GM12878 (cell line): Measurements from ENCODE around the gene P3H2. TPM values are rescaled to one million over a fixed set of nuclear protein-coding genes. Genes with fewer than 3 reads are reported as not detected.

ENCODE experiments used
- ATAC-seq: fragments of 200-7000 bp; cut with Tn5 transposase; 3 replicates; pipeline ENCODE4 v1.9.1; 2020; ENCODE audit warnings: mild to moderate bottlenecking, moderate library complexity
- BruUV-seq: library from RNA; stranded (reverse); fragments of 400-500 nt; replicated peaks from 2 replicates; lab custom pipeline; 2021; lab: Mats Ljungman, UMichigan
- CTCF ChIA-PET: fragments of 300-600 bp; sonication (Branson Sonifier 250); formaldehyde crosslinking; extraction: SDS; loops from one replicate; lab custom pipeline; 2021; ENCODE audit warnings: inconsistent platforms; lab: Yijun Ruan, JAX
- POLR2A ChIA-PET: fragments of 350-600 bp; formaldehyde crosslinking; extraction: SDS; loops from one replicate; lab custom pipeline; 2021; ENCODE audit warnings: inconsistent platforms; lab: Charles Lee
- RAD21 ChIA-PET: fragments of 300-600 bp; sonication (Branson Sonifier 250); formaldehyde crosslinking; loops from one replicate; lab custom pipeline; 2023; ENCODE audit warnings: antibody characterized with exemption; ENCODE audit not compliant: unreplicated experiment; lab: Charles Lee
- SMC1A ChIA-PET: fragments of 300-600 bp; sonication (Branson Sonifier 250); formaldehyde crosslinking; loops from one replicate; lab custom pipeline; 2023; ENCODE audit not compliant: unreplicated experiment, uncharacterized antibody; lab: Charles Lee
- DNase-seq: peaks from one replicate; pipeline ENCODE4 v3.0.0-alpha.2; 2011; ENCODE audit warnings: low read depth, low spot score
- FAIRE-seq: peaks from 3 replicates; lab custom pipeline; 2011; peaks lifted over from hg19 to GRCh38; lab: Jason Lieb, UNC
- H2AFZ ChIP-seq: 2 replicates; pipeline ENCODE4 v1.6.0; 2011; ENCODE audit warnings: low read depth, low read length, control low read depth; ENCODE audit not compliant: control insufficient read depth
- H3K27ac ChIP-seq: 2 replicates; pipeline ENCODE4 v1.5.1; 2011; ENCODE audit warnings: control low read depth; ENCODE audit not compliant: control insufficient read depth, insufficient read depth
- H3K27me3 ChIP-seq, 2 experiments: replicated peaks in 1 of 2; 2 replicates each; pipeline versions ENCODE4 v1.6.0 to v1.6.1; 2011; ENCODE audit warnings: low read length in 1 of 2; ENCODE audit not compliant: control insufficient read depth in 2 of 2, insufficient read depth in 2 of 2
- H3K36me3 ChIP-seq, 2 experiments: 2 replicates each; pipeline ENCODE4 v1.5.1; 2011; ENCODE audit warnings: low read length in 1 of 2; ENCODE audit not compliant: control insufficient read depth in 2 of 2, insufficient read depth in 2 of 2
- H3K4me1 ChIP-seq: 2 replicates; pipeline ENCODE4 v1.6.1; 2011; ENCODE audit warnings: mild to moderate bottlenecking, low read length, moderate library complexity, mixed read lengths; ENCODE audit not compliant: control insufficient read depth, insufficient read depth
- H3K4me2 ChIP-seq: 2 replicates; pipeline ENCODE4 v1.6.0; 2011; ENCODE audit warnings: control low read depth; ENCODE audit not compliant: control insufficient read depth, insufficient read depth
- H3K4me3 ChIP-seq: fragments of 200-600 bp; sonication (generic); 2 replicates; pipeline ENCODE4 v1.5.1; 2016
- H3K79me2 ChIP-seq: 2 replicates; pipeline ENCODE4 v1.6.0; 2011; ENCODE audit warnings: low read length; ENCODE audit not compliant: control insufficient read depth, insufficient read depth
- H3K9ac ChIP-seq: 2 replicates; pipeline ENCODE4 v1.8.0; 2011; ENCODE audit warnings: low read length, control low read depth, mixed read lengths; ENCODE audit not compliant: control insufficient read depth, insufficient read depth
- H3K9me3 ChIP-seq: replicated peaks from 3 replicates; pipeline ENCODE4 v1.5.1; 2011; ENCODE audit warnings: mild to moderate bottlenecking, low read length; ENCODE audit not compliant: control insufficient read depth, insufficient read depth
- H4K20me1 ChIP-seq: 2 replicates; pipeline ENCODE4 v1.6.0; 2011; ENCODE audit not compliant: control insufficient read depth, insufficient read depth
- BCL11A ChIP-seq: IDR thresholded peaks from 2 replicates; pipeline ENCODE4 v1.6.1; 2011; ENCODE audit warnings: low read depth, low read length
- CEBPB ChIP-seq, 2 experiments: fragments of 150-350 bp in 1 of 2; IDR thresholded peaks; 2 replicates each; pipeline ENCODE4 v1.6.1; 2012 to 2014; ENCODE audit warnings: low read depth in 2 of 2, low read length in 2 of 2, borderline replicate concordance in 1 of 2, inconsistent platforms in 1 of 2
- ESRRA ChIP-seq: IDR thresholded peaks from 2 replicates; pipeline ENCODE4 v1.6.1; 2012; ENCODE audit warnings: mild to moderate bottlenecking, low read length, improper control_type of control experiment
- FOXM1 ChIP-seq: IDR thresholded peaks from 2 replicates; pipeline ENCODE4 v1.6.1; 2012; ENCODE audit warnings: low read depth, mild to moderate bottlenecking, inconsistent platforms, low read length, moderate library complexity
- GATAD2B ChIP-seq: fragments of 450-650 bp; conservative IDR thresholded peaks from 2 replicates; pipeline ENCODE4 v1.6.1; 2017; ENCODE audit warnings: low read depth, mild to moderate bottlenecking, moderate library complexity
- IRF4 ChIP-seq: IDR thresholded peaks from 2 replicates; pipeline ENCODE4 v1.6.1; 2011; ENCODE audit warnings: low read depth, low read length
- LARP7 ChIP-seq: fragments of 450-650 bp; IDR thresholded peaks from 2 replicates; pipeline ENCODE4 v1.6.1; 2017; ENCODE audit warnings: mild to moderate bottlenecking
- MTA2 ChIP-seq: fragments of 450-650 bp; IDR thresholded peaks from 2 replicates; pipeline ENCODE4 v1.6.1; 2016; ENCODE audit warnings: low read depth, mild to moderate bottlenecking, moderate library complexity
- NR2C1 ChIP-seq: fragments of 450-650 bp; IDR thresholded peaks from 2 replicates; pipeline ENCODE4 v1.6.1; 2017; ENCODE audit warnings: antibody characterized with exemption, mild to moderate bottlenecking, moderate library complexity
- NR2C2 ChIP-seq: IDR thresholded peaks from 2 replicates; pipeline ENCODE4 v1.6.1; 2011; ENCODE audit warnings: borderline replicate concordance, low read depth; ENCODE audit not compliant: control insufficient read depth, insufficient read length
- NRF1 ChIP-seq: conservative IDR thresholded peaks from 2 replicates; pipeline ENCODE4 v1.6.1; 2011; ENCODE audit warnings: mild to moderate bottlenecking, low read depth, low read length, improper control_type of control experiment
- PML ChIP-seq: IDR thresholded peaks from 2 replicates; pipeline ENCODE4 v1.6.1; 2012; ENCODE audit warnings: low read length, inconsistent platforms
- RUNX3 ChIP-seq: IDR thresholded peaks from 2 replicates; pipeline ENCODE4 v1.6.1; 2012; ENCODE audit warnings: low read length, inconsistent platforms
- SMAD1 ChIP-seq: fragments of 450-650 bp; IDR thresholded peaks from 2 replicates; pipeline ENCODE4 v1.6.1; 2018; ENCODE audit warnings: mild to moderate bottlenecking, low read depth; ENCODE audit not compliant: partially characterized antibody
- SP1 ChIP-seq: IDR thresholded peaks from one replicate; pipeline ENCODE4 v1.6.1; 2011; ENCODE audit warnings: low read depth, low read length
- SREBF1 ChIP-seq: IDR thresholded peaks from 2 replicates; pipeline ENCODE4 v1.6.1; 2012; ENCODE audit warnings: mild to moderate bottlenecking, low read length
- ZNF207 ChIP-seq: fragments of 450-650 bp; IDR thresholded peaks from 2 replicates; pipeline ENCODE4 v1.6.1; 2014; ENCODE audit warnings: antibody characterized with exemption, mild to moderate bottlenecking, borderline replicate concordance
- ZNF24 ChIP-seq: fragments of 450-650 bp; IDR thresholded peaks from 2 replicates; pipeline ENCODE4 v1.6.1; 2017; ENCODE audit warnings: antibody characterized with exemption, mild to moderate bottlenecking
- WGBS: methylation state at CpG from one replicate; pipeline ENCODE4 v1.1.6; 2016; ENCODE audit warnings: low lambda C conversion rate; ENCODE audit not compliant: insufficient replicate concordance, insufficient coverage; ENCODE audit errors: missing lambda C conversion rate; 5-methylcytosine and 5-hydroxymethylcytosine counted together
- in situ Hi-C: fragments of 300-500 bp; cut with MboI; formaldehyde crosslinking; loops from 9 replicates; pipeline ENCODE4 v1.14.3; 2018; ENCODE audit warnings: mixed read lengths
- intact Hi-C: fragments of 100-400 bp; cut with micrococcal nuclease; formaldehyde crosslinking; loops from one replicate; pipeline ENCODE4 v1.14.2; 2022; ENCODE audit not compliant: unreplicated experiment
- polyA plus RNA-seq, 11 experiments: library from polyadenylated mRNA; depleted of rRNA in 4 of 11; unstranded in 6 of 11; stranded (reverse) in 5 of 11; fragments of >200 nt; fragmentation: Nextera tagmentation in 4 of 11; fragmentation: Illumina TruSeq in 1 of 11; extraction: Ambion mirVana in 4 of 11; extraction: Trizol in 1 of 11; gene quantifications; 1 replicate in 1 of 11; 2 replicates in 10 of 11; pipeline versions ENCODE4 v1.2.1 to v1.2.3, GENCODE V29; 2011 to 2016; ENCODE audit warnings: inconsistent platforms in 2 of 11, missing spikeins in 2 of 11, low read depth in 1 of 11
- total RNA-seq, 4 experiments: library from RNA; depleted of rRNA in 3 of 4; stranded (reverse); fragments of >200 nt in 3 of 4; fragmentation: Illumina TruSeq in 1 of 4; extraction: Trizol in 1 of 4; gene quantifications; 2 replicates each; pipeline versions ENCODE4 v1.2.1 to v1.2.3, GENCODE V29; 2013 to 2021
- TF ChIP-seq, protein P1 (sequence below): fragments of 450-650 bp; IDR thresholded peaks from 2 replicates; pipeline ENCODE4 v1.6.1; 2018; ENCODE audit warnings: borderline replicate concordance, mild to moderate bottlenecking; ENCODE audit not compliant: partially characterized antibody

The P3H2 gene
- total and polyA plus RNA-seq, 10 of the 15 experiments (the other 5 are each of a cell fraction or from before 2014, with no cell fraction given), result 27.0 to 97.6 (median 83.2) TPM

DNA sequence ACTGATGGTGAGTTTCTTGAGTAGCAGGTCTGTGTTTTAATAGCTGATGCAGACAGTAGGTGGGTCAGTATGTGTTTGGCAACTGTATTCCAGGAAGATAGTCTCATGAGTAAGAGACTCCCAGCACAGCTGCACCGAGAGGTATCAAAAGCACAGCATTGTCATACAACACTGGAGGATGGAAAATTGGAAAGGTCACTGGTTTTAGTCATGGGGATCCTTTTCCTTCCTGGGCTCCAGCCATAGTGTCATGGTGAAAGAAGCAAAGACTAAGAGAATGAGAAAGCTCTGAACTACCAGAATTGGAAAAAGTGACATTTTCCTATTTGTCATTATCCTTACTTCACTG, 61.5 kb downstream of the P3H2 start:
- Histone ChIP-seq H4K20me1 (no peaks in the 10 kb centered on the region), H3K4me3 (no peak overlapping the region), H3K4me1 (no peaks in the 10 kb centered on the region), H3K9ac (no peak overlapping the region), H3K27ac (no peak overlapping the region), H3K36me3 (no peaks in the 10 kb centered on the region), H3K4me2 (no peak overlapping the region), H3K9me3 (no peaks in the 10 kb centered on the region), H3K27me3 (no peaks in the 10 kb centered on the region), H2AFZ (no peak overlapping the region), H3K79me2 (no peaks in the 10 kb centered on the region)
- 6% methylated on average over 1 of the region's 1 CpG for WGBS
- intact Hi-C loops (no loop called here), in situ Hi-C loops (no loop called here)
- SMC1A ChIA-PET, result interaction anchor here (1.0 to 3.6 kb wide), 8 partner anchors 9 to 98 kb away, joined by 3 to 21 read pairs (median 3); no protein-coding TSS in a partner anchor
- CTCF ChIA-PET, result interaction anchor here (1.6 to 2.3 kb wide), 3 partner anchors 10 to 325 kb away, joined by 3 to 10 read pairs (median 4); no protein-coding TSS in a partner anchor
- no peak for DNase-seq
- ATAC-seq, result no peak; the same call in 2 of the 3 replicates
- no peak for FAIRE-seq
- POLR2A ChIA-PET, result interaction anchor here (1.4 kb wide), 1 partner anchor 9 kb away, joined by 5 read pairs; no protein-coding TSS in a partner anchor
- RAD21 ChIA-PET, result no interaction called here
- TF ChIP-seq NR2C2 (no peak), SMAD1 (no peak), ZNF24 (no peak), ESRRA (no peak), SP1 (no peak), RUNX3 (no peak), SREBF1 (no peak), PML (no peak), MTA2 (no peak), GATAD2B (no peak), BCL11A (no peak), FOXM1 (no peak), NR2C1 (no peak), ZNF207 (no peak), NRF1 (no peak), CEBPB (IDR thresholded peaks at IDR 0.05; ENCODE audit: borderline replicate concordance in 1 of 2, low read depth in 2 of 2, low read length in 2 of 2) (no peak), IRF4 (no peak), LARP7 (no peak)
- TF ChIP-seq, protein P1, sequence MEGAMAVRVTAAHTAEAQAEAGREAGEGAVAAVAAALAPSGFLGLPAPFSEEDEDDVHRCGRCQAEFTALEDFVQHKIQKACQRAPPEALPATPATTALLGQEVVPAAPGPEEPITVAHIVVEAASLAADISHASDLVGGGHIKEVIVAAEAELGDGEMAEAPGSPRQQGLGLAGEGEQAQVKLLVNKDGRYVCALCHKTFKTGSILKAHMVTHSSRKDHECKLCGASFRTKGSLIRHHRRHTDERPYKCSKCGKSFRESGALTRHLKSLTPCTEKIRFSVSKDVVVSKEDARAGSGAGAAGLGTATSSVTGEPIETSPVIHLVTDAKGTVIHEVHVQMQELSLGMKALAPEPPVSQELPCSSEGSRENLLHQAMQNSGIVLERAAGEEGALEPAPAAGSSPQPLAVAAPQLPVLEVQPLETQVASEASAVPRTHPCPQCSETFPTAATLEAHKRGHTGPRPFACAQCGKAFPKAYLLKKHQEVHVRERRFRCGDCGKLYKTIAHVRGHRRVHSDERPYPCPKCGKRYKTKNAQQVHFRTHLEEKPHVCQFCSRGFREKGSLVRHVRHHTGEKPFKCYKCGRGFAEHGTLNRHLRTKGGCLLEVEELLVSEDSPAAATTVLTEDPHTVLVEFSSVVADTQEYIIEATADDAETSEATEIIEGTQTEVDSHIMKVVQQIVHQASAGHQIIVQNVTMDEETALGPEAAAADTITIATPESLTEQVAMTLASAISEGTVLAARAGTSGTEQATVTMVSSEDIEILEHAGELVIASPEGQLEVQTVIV, result no peak
- BruUV-seq, result no TSS peak
